GM23338 (cell line): ENCODE data around the gene LRFN4. TPM values are rescaled to one million over a fixed set of nuclear protein-coding genes. Genes with fewer than 3 reads are reported as not detected.

ENCODE experiments used
- ATAC-seq: fragments of 200-7000 bp; cut with Tn5 transposase; 3 replicates; pipeline ENCODE4 v1.9.1; 2020
- DNase-seq: peaks from one replicate; pipeline ENCODE4 v3.0.0-alpha.2; 2015; ENCODE audit warnings: low spot score
- H2AFZ ChIP-seq: fragments of 200-600 bp; sonication (generic); 2 replicates; pipeline ENCODE4 v1.8.0; 2016; ENCODE audit warnings: antibody characterized with exemption, mild to moderate bottlenecking, moderate library complexity
- H3F3A ChIP-seq: fragments of 200-600 bp; sonication (generic); replicated peaks from 2 replicates; pipeline ENCODE4 v1.8.0; 2017; ENCODE audit warnings: antibody characterized with exemption, mixed run types, low read depth
- H3K27ac ChIP-seq: fragments of 200-600 bp; sonication (generic); 2 replicates; pipeline ENCODE4 v1.6.1; 2016; ENCODE audit warnings: low read depth
- H3K27me3 ChIP-seq: fragments of 200-600 bp; sonication (generic); 2 replicates; pipeline ENCODE4 v1.8.0; 2016; ENCODE audit warnings: mild to moderate bottlenecking, mixed run types, moderate library complexity; ENCODE audit not compliant: insufficient read depth
- H3K36me3 ChIP-seq: fragments of 200-600 bp; sonication (generic); 2 replicates; pipeline ENCODE4 v1.8.0; 2016; ENCODE audit warnings: mild to moderate bottlenecking; ENCODE audit not compliant: insufficient read depth
- H3K4me1 ChIP-seq: fragments of 200-600 bp; sonication (generic); 2 replicates; pipeline ENCODE4 v1.8.0; 2016; ENCODE audit warnings: mild to moderate bottlenecking, moderate library complexity; ENCODE audit not compliant: insufficient read depth
- H3K4me2 ChIP-seq: fragments of 200-600 bp; sonication (generic); 2 replicates; pipeline ENCODE4 v1.7.1; 2017; ENCODE audit warnings: mixed run types
- H3K4me3 ChIP-seq: fragments of 200-600 bp; sonication (generic); 2 replicates; pipeline ENCODE4 v1.6.1; 2016; ENCODE audit warnings: mixed run types
- H3K79me2 ChIP-seq: fragments of 200-600 bp; sonication (generic); replicated peaks from 2 replicates; pipeline ENCODE4 v1.8.0; 2017; ENCODE audit warnings: mild to moderate bottlenecking; ENCODE audit not compliant: insufficient read depth
- H3K9me2 ChIP-seq: fragments of 200-600 bp; sonication (generic); 2 replicates; pipeline ENCODE4 v1.8.0; 2017; ENCODE audit not compliant: insufficient read depth
- H4K20me1 ChIP-seq: fragments of 200-600 bp; sonication (generic); replicated peaks from 2 replicates; pipeline ENCODE4 v1.8.0; 2017; ENCODE audit warnings: mild to moderate bottlenecking; ENCODE audit not compliant: insufficient read depth
- H3K27ac Mint-ChIP-seq: 2 replicates; pipeline ENCODE4 v1.8.0; 2020; ENCODE audit warnings: inconsistent platforms, mild to moderate bottlenecking, moderate library complexity, mixed read lengths
- H3K27me3 Mint-ChIP-seq: 3 replicates; pipeline ENCODE4 v1.8.0; 2022; ENCODE audit warnings: low read depth, mild to moderate bottlenecking, moderate library complexity, mixed read lengths, inconsistent platforms; ENCODE audit not compliant: insufficient read depth, poor library complexity
- H3K36me3 Mint-ChIP-seq: 3 replicates; pipeline ENCODE4 v1.8.0; 2021; ENCODE audit warnings: low read depth, mild to moderate bottlenecking, inconsistent platforms, moderate library complexity, mixed read lengths
- H3K4me1 Mint-ChIP-seq: 3 replicates; pipeline ENCODE4 v1.8.0; 2020; ENCODE audit warnings: mild to moderate bottlenecking, inconsistent platforms, mixed read lengths
- H3K4me3 Mint-ChIP-seq: 3 replicates; pipeline ENCODE4 v1.8.0; 2021; ENCODE audit warnings: moderate library complexity, mild to moderate bottlenecking, inconsistent platforms, mixed read lengths
- H3K9me3 Mint-ChIP-seq: 3 replicates; pipeline ENCODE4 v1.8.0; 2020; ENCODE audit warnings: moderate library complexity, mild to moderate bottlenecking, inconsistent platforms, mixed read lengths
- CREB1 ChIP-seq: fragments of 250-450 bp; sonication (Bioruptor Pico); IDR thresholded peaks from 2 replicates; pipeline ENCODE4 v1.5.0; 2020; ENCODE audit warnings: low read depth, mild to moderate bottlenecking, moderate library complexity
- EZH2 ChIP-seq: fragments of 200-600 bp; sonication (generic); IDR thresholded peaks from one replicate; pipeline ENCODE4 v1.8.0; 2017; ENCODE audit warnings: antibody characterized with exemption, mild to moderate bottlenecking, low read depth; ENCODE audit not compliant: unreplicated experiment
- NANOG ChIP-seq: IDR thresholded peaks from 2 replicates; pipeline ENCODE4 v1.6.1; 2016; ENCODE audit warnings: antibody characterized with exemption, borderline replicate concordance
- POLR2AphosphoS5 ChIP-seq: IDR thresholded peaks from 2 replicates; pipeline ENCODE4 v1.6.1; 2016; ENCODE audit warnings: antibody characterized with exemption, low read depth
- ZNF114 ChIP-seq: fragments of 250-450 bp; sonication (Bioruptor Pico); IDR thresholded peaks from 2 replicates; pipeline ENCODE4 v1.5.0; 2020; ENCODE audit warnings: mild to moderate bottlenecking, moderate library complexity
- polyA plus RNA-seq: library from polyadenylated mRNA; unstranded; fragments of >200 nt; fragmentation: Nextera tagmentation; extraction: Ambion mirVana; gene quantifications from 2 replicates; pipeline ENCODE4 v1.2.1, GENCODE V29; 2016
- total RNA-seq: library from RNA; depleted of rRNA; stranded (reverse); fragments of >200 nt; shearing (Covaris generic); gene quantifications from 2 replicates; pipeline ENCODE4 v1.2.3, GENCODE V29; 2014
- TF ChIP-seq, protein P1 (sequence below): IDR thresholded peaks from 2 replicates; pipeline ENCODE4 v1.6.1; 2016; ENCODE audit warnings: antibody characterized with exemption
- TF ChIP-seq, protein P2 (sequence below): fragments of 250-450 bp; sonication (Bioruptor Pico); IDR thresholded peaks from 2 replicates; pipeline ENCODE4 v1.5.0; 2020; ENCODE audit warnings: mild to moderate bottlenecking, moderate library complexity
- TF ChIP-seq, protein P3 (sequence below), 2 experiments: fragments of 200-600 bp in 1 of 2; sonication (generic) in 1 of 2; conservative IDR thresholded peaks; 2 replicates each; pipeline versions ENCODE4 v1.5.1 to v1.6.1; 2016 to 2017; ENCODE audit warnings: antibody characterized with exemption in 2 of 2, low read depth in 2 of 2, mild to moderate bottlenecking in 2 of 2, moderate library complexity in 1 of 2

Gene LRFN4
- total and polyA plus RNA-seq, 2 experiments from 2014 or later: 9.8 to 63.5 TPM

DNA sequence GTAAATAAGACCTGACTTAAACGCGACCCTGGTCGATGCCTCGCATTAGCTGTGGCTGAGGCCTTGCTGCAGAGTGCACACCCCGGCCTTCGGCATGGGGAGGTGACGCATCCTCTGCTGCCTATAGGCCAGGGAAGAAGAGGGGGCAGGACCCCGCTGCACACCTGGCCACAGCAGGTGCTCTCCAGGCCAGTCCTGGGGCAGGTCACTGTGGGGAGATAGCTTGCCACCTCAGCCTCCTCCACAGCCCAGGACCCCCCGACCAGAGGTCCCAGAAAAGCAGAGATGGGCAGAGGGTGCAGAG lies 12.7 kb downstream of the LRFN4 start:
- no peak for DNase-seq
- H3K27ac ChIP-seq: no peak overlapping the region
- H3K4me1 ChIP-seq: no peaks in the 10 kb centered on the region; the same call in 1 of the 2 replicates
- H3K79me2 ChIP-seq: no peaks in the 10 kb centered on the region
- H3K4me3 ChIP-seq: no peak overlapping the region
- H3F3A ChIP-seq: no peaks in the 10 kb centered on the region
- no peaks in the 10 kb centered on the region for H3K36me3 ChIP-seq
- H3K27me3 ChIP-seq: no peaks in the 10 kb centered on the region
- ATAC-seq: no peak
- H3K4me2 ChIP-seq: no peak overlapping the region
- H3K4me1 Mint-ChIP-seq: peaks cover 14% of the 10 kb centered on the region
- H2AFZ ChIP-seq: no peak overlapping the region
- no peaks in the 10 kb centered on the region for H3K9me2 ChIP-seq
- H3K27ac Mint-ChIP-seq: no peak overlapping the region
- H3K36me3 Mint-ChIP-seq: peaks cover 3% of the 10 kb centered on the region; the same call in 1 of the 3 replicates
- H4K20me1 ChIP-seq: no peaks in the 10 kb centered on the region
- peaks cover 12% of the 10 kb centered on the region for H3K27me3 Mint-ChIP-seq
- no peak overlapping the region for H3K4me3 Mint-ChIP-seq
- H3K9me3 Mint-ChIP-seq: no peaks in the 10 kb centered on the region; the same call in 2 of the 3 replicates
- no peak for TF ChIP-seq CREB1 (CRISPR knock-in tag)
- TF ChIP-seq ZNF114 (CRISPR knock-in tag): no peak
- no peak for TF ChIP-seq NANOG
- no peak for TF ChIP-seq EZH2
- TF ChIP-seq, protein P1, sequence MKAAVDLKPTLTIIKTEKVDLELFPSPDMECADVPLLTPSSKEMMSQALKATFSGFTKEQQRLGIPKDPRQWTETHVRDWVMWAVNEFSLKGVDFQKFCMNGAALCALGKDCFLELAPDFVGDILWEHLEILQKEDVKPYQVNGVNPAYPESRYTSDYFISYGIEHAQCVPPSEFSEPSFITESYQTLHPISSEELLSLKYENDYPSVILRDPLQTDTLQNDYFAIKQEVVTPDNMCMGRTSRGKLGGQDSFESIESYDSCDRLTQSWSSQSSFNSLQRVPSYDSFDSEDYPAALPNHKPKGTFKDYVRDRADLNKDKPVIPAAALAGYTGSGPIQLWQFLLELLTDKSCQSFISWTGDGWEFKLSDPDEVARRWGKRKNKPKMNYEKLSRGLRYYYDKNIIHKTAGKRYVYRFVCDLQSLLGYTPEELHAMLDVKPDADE: no peak
- TF ChIP-seq, protein P2, sequence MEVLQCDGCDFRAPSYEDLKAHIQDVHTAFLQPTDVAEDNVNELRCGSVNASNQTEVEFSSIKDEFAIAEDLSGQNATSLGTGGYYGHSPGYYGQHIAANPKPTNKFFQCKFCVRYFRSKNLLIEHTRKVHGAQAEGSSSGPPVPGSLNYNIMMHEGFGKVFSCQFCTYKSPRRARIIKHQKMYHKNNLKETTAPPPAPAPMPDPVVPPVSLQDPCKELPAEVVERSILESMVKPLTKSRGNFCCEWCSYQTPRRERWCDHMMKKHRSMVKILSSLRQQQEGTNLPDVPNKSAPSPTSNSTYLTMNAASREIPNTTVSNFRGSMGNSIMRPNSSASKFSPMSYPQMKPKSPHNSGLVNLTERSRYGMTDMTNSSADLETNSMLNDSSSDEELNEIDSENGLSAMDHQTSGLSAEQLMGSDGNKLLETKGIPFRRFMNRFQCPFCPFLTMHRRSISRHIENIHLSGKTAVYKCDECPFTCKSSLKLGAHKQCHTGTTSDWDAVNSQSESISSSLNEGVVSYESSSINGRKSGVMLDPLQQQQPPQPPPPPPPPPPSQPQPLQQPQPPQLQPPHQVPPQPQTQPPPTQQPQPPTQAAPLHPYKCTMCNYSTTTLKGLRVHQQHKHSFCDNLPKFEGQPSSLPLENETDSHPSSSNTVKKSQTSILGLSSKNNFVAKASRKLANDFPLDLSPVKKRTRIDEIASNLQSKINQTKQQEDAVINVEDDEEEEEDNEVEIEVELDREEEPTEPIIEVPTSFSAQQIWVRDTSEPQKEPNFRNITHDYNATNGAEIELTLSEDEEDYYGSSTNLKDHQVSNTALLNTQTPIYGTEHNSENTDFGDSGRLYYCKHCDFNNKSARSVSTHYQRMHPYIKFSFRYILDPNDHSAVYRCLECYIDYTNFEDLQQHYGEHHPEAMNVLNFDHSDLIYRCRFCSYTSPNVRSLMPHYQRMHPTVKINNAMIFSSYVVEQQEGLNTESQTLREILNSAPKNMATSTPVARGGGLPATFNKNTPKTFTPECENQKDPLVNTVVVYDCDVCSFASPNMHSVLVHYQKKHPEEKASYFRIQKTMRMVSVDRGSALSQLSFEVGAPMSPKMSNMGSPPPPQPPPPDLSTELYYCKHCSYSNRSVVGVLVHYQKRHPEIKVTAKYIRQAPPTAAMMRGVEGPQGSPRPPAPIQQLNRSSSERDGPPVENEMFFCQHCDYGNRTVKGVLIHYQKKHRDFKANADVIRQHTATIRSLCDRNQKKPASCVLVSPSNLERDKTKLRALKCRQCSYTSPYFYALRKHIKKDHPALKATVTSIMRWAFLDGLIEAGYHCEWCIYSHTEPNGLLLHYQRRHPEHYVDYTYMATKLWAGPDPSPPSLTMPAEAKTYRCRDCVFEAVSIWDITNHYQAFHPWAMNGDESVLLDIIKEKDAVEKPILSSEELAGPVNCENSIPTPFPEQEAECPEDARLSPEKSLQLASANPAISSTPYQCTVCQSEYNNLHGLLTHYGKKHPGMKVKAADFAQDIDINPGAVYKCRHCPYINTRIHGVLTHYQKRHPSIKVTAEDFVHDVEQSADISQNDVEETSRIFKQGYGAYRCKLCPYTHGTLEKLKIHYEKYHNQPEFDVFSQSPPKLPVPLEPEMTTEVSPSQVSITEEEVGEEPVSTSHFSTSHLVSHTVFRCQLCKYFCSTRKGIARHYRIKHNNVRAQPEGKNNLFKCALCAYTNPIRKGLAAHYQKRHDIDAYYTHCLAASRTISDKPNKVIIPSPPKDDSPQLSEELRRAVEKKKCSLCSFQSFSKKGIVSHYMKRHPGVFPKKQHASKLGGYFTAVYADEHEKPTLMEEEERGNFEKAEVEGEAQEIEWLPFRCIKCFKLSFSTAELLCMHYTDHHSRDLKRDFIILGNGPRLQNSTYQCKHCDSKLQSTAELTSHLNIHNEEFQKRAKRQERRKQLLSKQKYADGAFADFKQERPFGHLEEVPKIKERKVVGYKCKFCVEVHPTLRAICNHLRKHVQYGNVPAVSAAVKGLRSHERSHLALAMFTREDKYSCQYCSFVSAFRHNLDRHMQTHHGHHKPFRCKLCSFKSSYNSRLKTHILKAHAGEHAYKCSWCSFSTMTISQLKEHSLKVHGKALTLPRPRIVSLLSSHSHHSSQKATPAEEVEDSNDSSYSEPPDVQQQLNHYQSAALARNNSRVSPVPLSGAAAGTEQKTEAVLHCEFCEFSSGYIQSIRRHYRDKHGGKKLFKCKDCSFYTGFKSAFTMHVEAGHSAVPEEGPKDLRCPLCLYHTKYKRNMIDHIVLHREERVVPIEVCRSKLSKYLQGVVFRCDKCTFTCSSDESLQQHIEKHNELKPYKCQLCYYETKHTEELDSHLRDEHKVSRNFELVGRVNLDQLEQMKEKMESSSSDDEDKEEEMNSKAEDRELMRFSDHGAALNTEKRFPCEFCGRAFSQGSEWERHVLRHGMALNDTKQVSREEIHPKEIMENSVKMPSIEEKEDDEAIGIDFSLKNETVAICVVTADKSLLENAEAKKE (CRISPR knock-in tag): no peak
- TF ChIP-seq, protein P3, sequence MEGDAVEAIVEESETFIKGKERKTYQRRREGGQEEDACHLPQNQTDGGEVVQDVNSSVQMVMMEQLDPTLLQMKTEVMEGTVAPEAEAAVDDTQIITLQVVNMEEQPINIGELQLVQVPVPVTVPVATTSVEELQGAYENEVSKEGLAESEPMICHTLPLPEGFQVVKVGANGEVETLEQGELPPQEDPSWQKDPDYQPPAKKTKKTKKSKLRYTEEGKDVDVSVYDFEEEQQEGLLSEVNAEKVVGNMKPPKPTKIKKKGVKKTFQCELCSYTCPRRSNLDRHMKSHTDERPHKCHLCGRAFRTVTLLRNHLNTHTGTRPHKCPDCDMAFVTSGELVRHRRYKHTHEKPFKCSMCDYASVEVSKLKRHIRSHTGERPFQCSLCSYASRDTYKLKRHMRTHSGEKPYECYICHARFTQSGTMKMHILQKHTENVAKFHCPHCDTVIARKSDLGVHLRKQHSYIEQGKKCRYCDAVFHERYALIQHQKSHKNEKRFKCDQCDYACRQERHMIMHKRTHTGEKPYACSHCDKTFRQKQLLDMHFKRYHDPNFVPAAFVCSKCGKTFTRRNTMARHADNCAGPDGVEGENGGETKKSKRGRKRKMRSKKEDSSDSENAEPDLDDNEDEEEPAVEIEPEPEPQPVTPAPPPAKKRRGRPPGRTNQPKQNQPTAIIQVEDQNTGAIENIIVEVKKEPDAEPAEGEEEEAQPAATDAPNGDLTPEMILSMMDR (conservative IDR thresholded peaks at IDR 0.05; ENCODE audit: low read depth in 2 of 2): no peak
- TF ChIP-seq POLR2AphosphoS5: no peak
